C1 segment of cervical spinal cord (tissue), 14 donors: ENCODE data around the gene MRC2.

Experiments
- DNase-seq, 14 donors: peaks; one replicate each; lab custom pipeline; 2025; lab: John Stamatoyannopoulos, UW

The MRC2 gene

DNA sequence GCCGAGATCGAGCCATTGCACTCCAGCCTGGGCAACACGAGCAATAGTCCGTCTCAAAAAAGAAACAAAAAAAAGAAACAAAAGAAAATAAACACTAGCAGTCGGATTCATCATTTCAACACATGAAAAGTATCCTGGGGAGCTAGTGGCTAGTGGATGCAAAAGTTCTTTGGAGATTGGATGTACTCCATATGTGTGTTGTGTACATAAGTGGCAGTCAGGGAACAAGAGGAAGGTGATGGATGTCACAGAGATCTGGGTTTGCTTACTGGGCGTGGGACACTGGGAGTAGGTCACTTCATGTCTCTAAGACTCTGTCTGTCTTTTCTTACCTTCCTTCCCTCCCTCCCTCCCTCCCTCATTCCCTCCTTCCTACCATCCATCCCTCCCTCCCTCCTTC is 35.4 kb downstream of the MRC2 start:
- no peak for DNase-seq

DNA sequence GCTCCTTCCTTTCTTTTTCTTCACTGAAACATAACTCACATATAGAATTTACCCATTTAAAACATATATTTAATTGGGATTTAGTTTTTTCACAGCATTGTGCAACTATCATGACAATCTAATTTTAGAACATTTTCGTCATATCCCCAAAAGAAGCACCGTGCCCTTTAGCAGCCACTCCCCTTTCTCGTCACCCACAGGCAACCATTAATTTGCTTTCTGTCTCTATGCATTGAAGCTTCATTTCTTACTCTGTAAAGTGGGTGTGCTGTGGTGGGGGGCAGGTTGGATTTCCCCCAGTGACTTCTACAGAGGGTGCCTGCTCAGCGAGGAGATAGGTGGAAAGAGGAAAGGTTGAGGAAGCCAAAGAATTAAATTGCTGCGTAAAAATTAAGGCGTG is 35.8 kb downstream of the MRC2 start:
- DNase-seq: no peak

DNA sequence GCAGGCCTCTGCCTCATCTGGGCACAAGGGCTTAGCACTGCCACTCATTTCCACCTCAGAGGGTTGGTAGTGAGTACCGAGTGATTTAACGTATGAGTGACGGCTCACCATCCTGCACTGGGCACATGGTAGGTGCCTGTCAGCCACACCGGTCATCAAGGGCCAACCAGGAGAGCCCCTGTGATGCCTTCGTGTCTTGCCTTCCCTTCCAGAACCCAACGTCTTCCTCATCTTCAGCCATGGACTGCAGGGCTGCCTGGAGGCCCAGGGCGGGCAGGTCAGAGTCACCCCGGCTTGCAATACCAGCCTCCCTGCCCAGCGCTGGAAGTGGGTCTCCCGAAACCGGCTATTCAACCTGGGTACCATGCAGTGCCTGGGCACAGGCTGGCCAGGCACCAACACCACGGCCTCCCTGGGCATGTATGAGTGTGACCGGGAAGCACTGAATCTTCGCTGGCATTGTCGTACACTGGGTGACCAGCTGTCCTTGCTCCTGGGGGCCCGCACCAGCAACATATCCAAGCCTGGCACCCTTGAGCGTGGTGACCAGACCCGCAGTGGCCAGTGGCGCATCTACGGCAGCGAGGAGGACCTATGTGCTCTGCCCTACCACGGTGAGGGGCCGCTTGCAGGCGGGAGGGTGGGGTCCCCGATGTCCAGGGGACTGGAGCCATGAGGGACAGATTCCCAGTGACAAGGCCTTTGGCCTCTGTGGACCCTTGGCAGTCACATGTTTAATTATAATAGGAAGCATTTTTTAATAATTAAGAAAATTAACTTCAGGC is 37.1 kb downstream of the MRC2 start:
- no peak for DNase-seq

DNA sequence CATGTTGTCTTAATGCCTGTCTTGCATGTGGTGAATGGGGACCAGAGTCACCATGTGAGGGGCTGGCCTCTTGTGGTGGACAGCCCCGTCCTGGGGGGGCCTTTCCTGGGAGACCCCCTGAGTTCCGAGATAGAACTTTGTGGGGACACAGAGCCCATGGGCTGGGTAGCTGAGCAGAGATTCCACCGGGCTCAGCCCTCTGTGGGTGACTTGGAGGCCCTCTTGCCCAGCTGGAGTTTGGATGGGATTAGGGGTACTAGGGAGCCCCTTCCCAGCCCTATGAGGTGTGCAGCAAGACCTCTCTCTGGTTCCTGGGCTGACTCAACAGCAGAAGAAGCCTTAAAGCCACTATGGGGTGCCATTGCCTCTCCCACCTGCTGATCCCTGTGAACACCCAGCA is 38.1 kb downstream of the MRC2 start:
- no peak for DNase-seq

GRCh38 chr17:62666061-62666800 is 38.8 kb downstream of the MRC2 start:
- no peak for DNase-seq

GRCh38 chr17:62666801-62667591 is 39.5 kb downstream of the MRC2 start:
- no peak for DNase-seq

DNA sequence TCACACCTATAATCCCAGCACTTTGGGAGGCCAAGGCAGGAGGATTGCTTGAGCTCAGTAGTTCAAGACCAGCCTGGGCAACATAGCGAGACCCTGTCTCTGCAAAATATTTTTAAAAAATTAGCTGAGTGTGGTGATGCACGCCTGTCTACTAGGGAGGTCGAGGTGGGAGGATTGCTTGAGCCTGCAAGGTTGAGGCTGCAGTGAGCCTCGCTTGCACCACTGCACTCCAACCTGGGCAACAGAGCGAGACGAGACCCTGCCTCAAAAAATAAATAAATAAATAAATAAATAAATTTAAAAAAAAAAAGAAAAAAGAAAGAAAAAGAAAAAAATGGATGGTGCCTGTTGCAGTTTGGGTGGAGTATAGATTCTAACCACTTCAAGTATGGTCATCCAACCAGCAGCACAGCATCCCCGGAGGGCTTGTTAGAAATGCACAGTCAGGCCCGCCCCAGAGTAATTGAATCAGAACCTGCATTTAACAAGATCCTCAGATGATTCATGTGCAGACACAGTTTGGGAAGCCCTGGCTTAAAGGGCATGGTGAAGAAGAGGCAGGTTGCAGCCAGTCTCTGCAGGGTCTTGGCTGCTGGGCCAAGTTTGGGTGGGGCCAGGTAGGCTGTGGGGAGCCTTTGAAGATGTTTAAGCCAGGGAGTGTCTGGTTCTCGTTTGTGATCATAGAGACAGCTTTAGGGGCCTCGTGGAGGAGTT is 40.8 kb downstream of the MRC2 start:
- DNase-seq: no peak

DNA sequence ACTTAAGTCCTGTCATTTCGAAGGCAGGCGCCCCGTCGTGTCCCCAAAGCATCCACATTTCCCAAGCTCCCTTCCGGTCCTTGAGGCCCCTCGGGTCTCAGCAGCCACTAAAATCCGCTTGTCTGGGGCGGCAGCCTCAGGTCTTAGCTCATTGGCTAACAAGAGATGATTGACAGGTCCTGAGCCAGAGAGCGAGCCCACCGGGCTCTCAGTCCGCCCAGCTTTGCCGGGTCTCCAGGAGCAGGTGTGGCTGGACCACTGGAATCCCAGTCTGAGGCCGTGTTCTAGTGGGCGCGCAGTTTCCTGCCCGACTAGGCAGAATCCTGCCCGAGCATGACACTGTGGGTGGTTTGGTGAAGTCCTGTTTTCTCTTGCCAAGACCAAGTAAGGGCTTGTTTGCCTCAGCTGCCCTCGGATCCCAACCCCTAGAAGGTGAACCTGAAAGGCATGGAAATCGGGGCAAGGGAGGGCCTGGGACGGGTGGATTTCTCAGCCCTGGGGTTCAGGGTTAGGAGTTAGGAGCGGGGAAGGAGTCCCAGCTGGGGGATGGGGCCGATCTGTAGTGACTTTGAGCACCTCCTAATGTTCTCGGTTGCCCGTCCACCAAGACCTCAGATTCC is 42.8 kb downstream of the MRC2 start:
- no peak for DNase-seq

GRCh38 chr17:62671553-62671952 is 44.1 kb downstream of the MRC2 start:
- no peak for DNase-seq

- DNase-seq: no peak
Observed at GRCh38 chr17:62672957-62673356, 45.5 kb downstream of the MRC2 start.

DNA sequence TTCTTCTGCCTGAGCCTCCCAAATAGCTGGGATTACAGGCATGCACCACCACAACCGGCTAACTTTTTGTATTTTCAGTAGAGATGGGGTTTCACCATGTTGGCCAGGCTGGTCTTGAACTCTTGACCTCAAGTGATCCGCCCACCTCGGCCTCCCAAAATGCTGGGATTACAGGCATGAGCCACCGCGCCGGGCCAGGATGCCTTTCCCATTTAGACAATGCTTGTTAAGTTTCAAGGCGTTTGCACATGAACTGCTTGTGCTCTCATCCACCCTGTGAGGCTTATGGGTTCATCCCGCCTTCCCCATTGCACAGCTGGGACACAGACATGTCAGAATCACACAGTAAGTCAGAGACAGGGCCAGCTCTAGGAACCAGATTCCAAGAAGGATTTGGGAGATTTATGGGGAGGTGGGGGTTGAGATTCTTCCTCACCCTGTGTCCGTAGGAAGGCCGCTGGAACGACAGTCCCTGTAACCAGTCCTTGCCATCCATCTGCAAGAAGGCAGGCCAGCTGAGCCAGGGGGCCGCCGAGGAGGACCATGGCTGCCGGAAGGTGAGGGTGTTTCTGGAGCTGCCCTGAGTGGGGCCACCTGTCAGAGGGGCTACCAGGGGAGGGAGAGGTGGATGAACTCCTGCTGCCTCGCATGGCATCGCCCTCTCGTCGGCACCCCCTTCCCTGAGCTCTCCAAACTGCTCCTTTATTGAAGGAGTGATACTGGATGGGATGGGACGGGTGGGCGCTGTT is 46.3 kb downstream of the MRC2 start:
- DNase-seq: no peak

DNA sequence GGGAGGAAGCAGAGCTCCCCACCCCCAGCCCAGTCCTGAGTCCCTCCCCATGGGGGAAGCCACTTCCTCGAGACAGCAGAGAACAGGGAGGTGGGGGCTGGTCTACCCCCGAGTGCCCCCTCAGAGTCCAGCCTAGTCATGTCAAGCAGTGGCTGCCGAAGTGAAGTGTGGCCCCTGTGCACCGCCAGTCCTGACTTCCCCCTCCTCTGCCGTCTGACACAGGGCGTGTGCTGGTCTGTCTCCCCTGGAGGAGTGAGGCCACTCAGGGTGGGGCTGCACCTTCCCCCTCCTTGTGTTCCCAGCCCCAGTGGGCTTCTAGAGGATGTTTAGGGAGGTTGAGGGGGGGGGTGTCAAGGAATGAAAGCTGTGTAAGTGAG is 46.9 kb downstream of the MRC2 start:
- no peak for DNase-seq

DNA sequence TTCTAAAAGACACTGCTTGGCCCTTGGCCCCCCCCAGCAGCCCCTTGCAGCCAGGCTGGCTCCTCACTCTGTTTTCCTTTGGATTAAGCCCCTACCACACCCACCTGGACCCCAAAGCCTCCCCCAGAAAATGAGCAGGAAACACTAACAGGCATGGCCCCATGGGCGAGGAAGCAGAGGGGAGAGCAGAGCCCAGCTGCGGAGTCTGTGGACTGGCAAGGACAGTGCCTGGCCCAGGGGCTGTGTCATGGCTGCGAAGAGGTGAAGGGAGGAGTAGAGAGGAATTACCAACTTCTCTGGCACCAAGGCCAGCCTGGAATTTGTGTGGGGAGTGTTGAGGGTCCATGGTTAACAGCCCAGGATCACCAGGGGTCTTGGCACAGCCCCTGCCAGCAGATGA is 47.4 kb downstream of the MRC2 start:
- DNase-seq: no peak

DNA sequence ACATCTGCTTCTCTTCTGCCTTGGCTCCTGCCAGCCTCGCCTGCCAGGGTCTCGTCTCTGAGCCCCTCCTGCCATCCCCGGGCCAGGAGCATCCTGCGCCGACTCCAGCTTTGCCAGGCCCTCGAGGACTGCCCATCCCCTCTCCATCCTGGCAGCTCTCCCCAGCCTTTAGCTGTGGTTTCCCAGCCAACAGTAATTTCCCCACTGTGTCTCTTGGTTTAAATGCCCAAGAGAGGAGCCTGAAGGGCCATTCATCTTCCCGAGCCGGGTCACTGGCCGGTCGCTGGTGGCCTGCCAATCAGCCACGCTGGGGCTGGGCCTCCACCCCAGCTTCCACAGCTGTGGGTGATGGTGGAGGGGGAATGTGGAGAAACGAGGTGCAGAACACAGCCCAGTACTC is 47.8 kb downstream of the MRC2 start:
- DNase-seq: peak in 12 of 14 donors; percentile 11 to 81 (median 59)

GRCh38 chr17:62675701-62676100 is 48.2 kb downstream of the MRC2 start:
- no peak for DNase-seq

DNA sequence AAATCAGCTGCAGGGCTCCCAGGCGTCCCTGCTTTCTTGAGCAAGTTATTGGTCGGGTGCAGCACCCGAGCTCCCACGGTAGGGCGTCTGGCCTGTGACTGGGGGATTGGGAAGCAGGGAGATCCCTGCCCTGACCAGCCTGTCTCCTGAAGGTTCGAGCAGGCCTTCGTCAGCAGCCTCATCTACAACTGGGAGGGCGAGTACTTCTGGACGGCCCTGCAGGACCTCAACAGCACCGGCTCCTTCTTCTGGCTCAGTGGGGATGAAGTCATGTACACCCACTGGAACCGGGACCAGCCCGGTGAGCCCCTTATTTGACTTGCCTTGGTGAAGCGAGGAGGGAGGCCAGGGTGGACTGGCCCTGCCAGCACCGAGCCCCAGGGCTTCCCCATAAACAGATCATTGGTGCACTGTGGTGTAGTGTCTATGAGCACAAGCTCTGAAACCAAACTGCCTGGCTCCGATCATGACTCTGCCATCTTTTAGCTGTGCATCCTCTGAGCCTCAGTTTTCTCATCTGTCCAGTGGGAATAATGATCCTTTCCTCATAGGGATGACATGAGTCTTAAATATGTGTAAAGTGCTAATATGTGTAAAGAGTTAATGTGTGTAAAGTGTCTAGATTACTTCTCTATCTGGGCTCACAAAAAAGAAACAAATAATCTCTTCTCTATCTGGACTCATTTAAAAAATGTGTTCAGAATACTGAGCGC is 48.9 kb downstream of the MRC2 start:
- DNase-seq: no peak

GRCh38 chr17:62676952-62677596 is 49.6 kb downstream of the MRC2 start:
- DNase-seq: peak in 4 of 14 donors; percentile 7 to 40 (median 24)

DNA sequence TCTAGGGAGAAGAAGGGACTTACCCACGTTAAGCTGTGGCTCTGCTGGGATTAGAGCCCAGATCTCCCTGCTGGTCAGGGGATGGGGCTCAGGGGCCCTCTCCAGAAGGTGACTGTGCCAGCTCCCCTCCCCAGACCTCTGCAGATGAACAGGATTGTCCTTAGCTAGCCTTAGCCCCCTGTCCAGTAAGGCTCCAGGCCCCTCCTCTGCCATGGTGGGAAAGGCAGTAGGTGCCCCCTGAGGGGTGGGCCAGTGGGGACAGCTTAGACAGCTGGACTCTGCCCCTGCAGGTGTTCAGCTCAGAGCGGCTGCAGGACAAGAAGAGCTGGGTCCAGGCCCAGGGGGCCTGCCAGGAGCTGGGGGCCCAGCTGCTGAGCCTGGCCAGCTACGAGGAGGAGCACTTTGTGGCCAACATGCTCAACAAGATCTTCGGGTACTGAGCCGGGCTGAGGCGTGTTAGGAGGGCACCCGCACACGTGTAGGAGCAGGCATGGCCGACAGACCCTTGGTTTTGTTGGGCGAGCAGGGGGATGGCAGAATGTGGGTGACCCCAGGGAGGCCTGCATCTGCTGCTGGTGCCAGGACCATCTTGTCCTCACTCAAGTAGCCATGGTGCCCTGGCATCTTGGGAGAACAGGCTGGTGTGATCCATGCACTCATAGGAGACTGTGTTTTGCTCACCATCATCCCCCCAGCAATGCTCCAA is 50.9 kb downstream of the MRC2 start:
- no peak for DNase-seq

- DNase-seq: no peak
Observed at GRCh38 chr17:62679866-62680377, 52.5 kb downstream of the MRC2 start.
